Esophagus squamous epithelium (tissue), 4 donors: ENCODE results near the gene SULT1B1.

Experiments used
- CTCF ChIP-seq, 6 experiments: fragments of 450-650 bp in 4 of 6; fragments of 200-600 bp in 2 of 6; sonication (generic) in 2 of 6; IDR thresholded peaks; one replicate each; pipeline ENCODE4 v1.5.1; 2016 to 2019; ENCODE audit warnings: antibody characterized with exemption in 6 of 6, mild to moderate bottlenecking in 4 of 6, moderate library complexity in 4 of 6
- POLR2A ChIP-seq, 4 donors: fragments of 450-650 bp; IDR thresholded peaks; one replicate each; pipeline ENCODE4 v1.6.1; 2017; ENCODE audit warnings: antibody characterized with exemption in 4 of 4, mild to moderate bottlenecking in 4 of 4, moderate library complexity in 3 of 4

- no peak for TF ChIP-seq CTCF (IDR thresholded peaks at IDR 0.05)
- no peak for TF ChIP-seq POLR2A (IDR thresholded peaks at IDR 0.05)
Observed at GRCh38 chr4:69684804-69685203, 75.6 kb downstream of the SULT1B1 start.
